SK-N-SH (cell line): ENCODE results near the gene KIAA0513.

ENCODE experiments used
- EZH2phosphoT487 ChIP-seq: fragments of 200-600 bp; sonication (generic); IDR thresholded peaks from 2 replicates; pipeline ENCODE4 v1.6.1; 2017; ENCODE audit warnings: low read depth, mixed run types, mild to moderate bottlenecking, antibody characterized with exemption, moderate library complexity, borderline replicate concordance
- GABPA ChIP-seq: IDR thresholded peaks from 2 replicates; pipeline ENCODE4 v1.4.0; 2012; ENCODE audit warnings: low read depth, mild to moderate bottlenecking
- TAF1 ChIP-seq: IDR thresholded peaks from 2 replicates; pipeline ENCODE4 v1.6.1; 2012; ENCODE audit warnings: low read depth, mild to moderate bottlenecking, low read length, moderate library complexity, borderline replicate concordance
- TF ChIP-seq, protein P1 (sequence below): fragments of 200-600 bp; sonication (generic); IDR thresholded peaks from 2 replicates; pipeline ENCODE4 v1.6.1; 2017; ENCODE audit warnings: antibody characterized with exemption, mild to moderate bottlenecking, moderate library complexity
- TF ChIP-seq, protein P2 (sequence below): IDR thresholded peaks from 2 replicates; pipeline ENCODE4 v1.4.0; 2012; ENCODE audit warnings: low read depth

DNA sequence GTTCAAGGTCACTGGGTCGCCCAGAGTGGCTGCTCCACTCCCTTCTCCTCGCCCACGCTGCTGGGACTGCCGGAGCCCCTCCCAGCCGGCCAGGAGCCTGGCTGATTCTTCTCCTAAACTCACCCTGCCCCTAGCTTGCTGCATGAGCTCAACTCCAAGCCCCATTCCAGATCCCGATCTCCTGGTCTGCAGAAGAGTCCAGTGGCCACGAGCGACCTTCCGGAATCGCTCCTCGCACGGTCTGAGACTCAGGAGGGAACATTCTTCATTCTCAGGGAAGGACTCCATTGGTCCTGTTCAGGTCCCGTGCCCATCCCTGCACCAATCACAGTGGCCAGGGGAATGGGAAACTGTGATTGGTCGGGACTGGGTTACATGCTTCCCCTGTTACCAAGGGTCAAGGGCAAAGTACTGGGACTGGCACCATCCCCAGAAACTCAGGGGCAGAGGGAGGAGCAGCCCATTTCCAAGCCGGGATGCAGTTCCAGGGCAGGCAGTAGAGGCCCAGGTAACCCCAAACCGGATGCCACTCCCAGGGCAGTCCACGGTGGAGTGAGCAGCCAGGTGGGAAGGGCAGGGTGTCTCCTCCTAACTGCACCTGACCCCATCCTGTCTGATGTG lies 109.2 kb downstream of the KIAA0513 start:
- TF ChIP-seq EZH2phosphoT487 (no peak), GABPA (no peak), TAF1 (no peak)
- TF ChIP-seq, protein P1, sequence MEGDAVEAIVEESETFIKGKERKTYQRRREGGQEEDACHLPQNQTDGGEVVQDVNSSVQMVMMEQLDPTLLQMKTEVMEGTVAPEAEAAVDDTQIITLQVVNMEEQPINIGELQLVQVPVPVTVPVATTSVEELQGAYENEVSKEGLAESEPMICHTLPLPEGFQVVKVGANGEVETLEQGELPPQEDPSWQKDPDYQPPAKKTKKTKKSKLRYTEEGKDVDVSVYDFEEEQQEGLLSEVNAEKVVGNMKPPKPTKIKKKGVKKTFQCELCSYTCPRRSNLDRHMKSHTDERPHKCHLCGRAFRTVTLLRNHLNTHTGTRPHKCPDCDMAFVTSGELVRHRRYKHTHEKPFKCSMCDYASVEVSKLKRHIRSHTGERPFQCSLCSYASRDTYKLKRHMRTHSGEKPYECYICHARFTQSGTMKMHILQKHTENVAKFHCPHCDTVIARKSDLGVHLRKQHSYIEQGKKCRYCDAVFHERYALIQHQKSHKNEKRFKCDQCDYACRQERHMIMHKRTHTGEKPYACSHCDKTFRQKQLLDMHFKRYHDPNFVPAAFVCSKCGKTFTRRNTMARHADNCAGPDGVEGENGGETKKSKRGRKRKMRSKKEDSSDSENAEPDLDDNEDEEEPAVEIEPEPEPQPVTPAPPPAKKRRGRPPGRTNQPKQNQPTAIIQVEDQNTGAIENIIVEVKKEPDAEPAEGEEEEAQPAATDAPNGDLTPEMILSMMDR, result no peak
- TF ChIP-seq, protein P2, sequence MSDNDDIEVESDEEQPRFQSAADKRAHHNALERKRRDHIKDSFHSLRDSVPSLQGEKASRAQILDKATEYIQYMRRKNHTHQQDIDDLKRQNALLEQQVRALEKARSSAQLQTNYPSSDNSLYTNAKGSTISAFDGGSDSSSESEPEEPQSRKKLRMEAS, result no peak
